SU-DHL-6 (cell line): ENCODE measurements around the gene FAM118A.

Experiments
- H2AFZ ChIP-seq: fragments of 200-600 bp; sonication (generic); 2 replicates; pipeline ENCODE4 v1.6.1; 2014; ENCODE audit warnings: low read depth, mild to moderate bottlenecking, moderate library complexity, mixed read lengths, antibody characterized with exemption, low read length; ENCODE audit not compliant: severe bottlenecking
- H3F3A ChIP-seq: fragments of 200-600 bp; shearing (Covaris generic); 2 replicates; pipeline ENCODE4 v1.6.0; 2016; ENCODE audit warnings: antibody characterized with exemption, mild to moderate bottlenecking; ENCODE audit not compliant: insufficient read depth
- H3K27ac ChIP-seq: fragments of 200-600 bp; sonication (generic); 2 replicates; pipeline ENCODE4 v1.5.1; 2016; ENCODE audit warnings: low read depth, mild to moderate bottlenecking, low read length, moderate library complexity, mixed read lengths
- H3K27me3 ChIP-seq: fragments of 200-600 bp; sonication (generic), shearing (Covaris generic); 2 replicates; pipeline ENCODE4 v1.6.0; 2014; ENCODE audit warnings: mild to moderate bottlenecking, low read length
- H3K36me3 ChIP-seq: fragments of 200-600 bp; sonication (generic); 2 replicates; pipeline ENCODE4 v1.6.1; 2014; ENCODE audit warnings: mild to moderate bottlenecking, low read length, mixed read lengths
- H3K4me2 ChIP-seq: fragments of 300-600, 200-600 bp; shearing (Covaris generic), sonication (generic); 2 replicates; pipeline ENCODE4 v1.6.0; 2014; ENCODE audit warnings: low read length, low read depth, mild to moderate bottlenecking; ENCODE audit not compliant: poor library complexity, severe bottlenecking
- H3K4me3 ChIP-seq: fragments of 200-600 bp; sonication (generic); 2 replicates; pipeline ENCODE4 v1.5.1; 2014; ENCODE audit warnings: antibody characterized with exemption, low read length, mild to moderate bottlenecking, mixed read lengths; ENCODE audit not compliant: insufficient read depth, poor library complexity, severe bottlenecking
- H3K79me2 ChIP-seq: fragments of 200-600 bp; sonication (generic); 2 replicates; pipeline ENCODE4 v1.6.1; 2014; ENCODE audit warnings: mild to moderate bottlenecking, low read length, moderate library complexity; ENCODE audit not compliant: insufficient read depth
- H3K9ac ChIP-seq: fragments of 200-600 bp; sonication (generic); 2 replicates; pipeline ENCODE4 v1.7.0; 2014; ENCODE audit warnings: mild to moderate bottlenecking, low read length
- H3K9me2 ChIP-seq: fragments of 200-600 bp; sonication (generic); replicated peaks from 2 replicates; pipeline ENCODE4 v1.6.1; 2014; ENCODE audit warnings: low read length; ENCODE audit not compliant: insufficient read depth
- H3K9me3 ChIP-seq: fragments of 200-600 bp; sonication (generic); 2 replicates; pipeline ENCODE4 v1.6.1; 2014; ENCODE audit warnings: low read length, mixed read lengths; ENCODE audit not compliant: insufficient read depth
- H4K20me1 ChIP-seq: fragments of 200-600 bp; sonication (generic); 2 replicates; pipeline ENCODE4 v1.6.1; 2014; ENCODE audit warnings: low read depth, mild to moderate bottlenecking, antibody characterized with exemption, low read length, moderate library complexity, mixed read lengths
- CTCF ChIP-seq: fragments of 200-600 bp; sonication (generic); IDR thresholded peaks from one replicate; pipeline ENCODE4 v1.5.1; 2017; ENCODE audit warnings: antibody characterized with exemption, mild to moderate bottlenecking, low read length, moderate library complexity; ENCODE audit not compliant: insufficient read depth, poor library complexity, severe bottlenecking
- EZH2phosphoT487 ChIP-seq: fragments of 200-600 bp; sonication (generic), shearing (Covaris generic); conservative IDR thresholded peaks from 2 replicates; pipeline ENCODE4 v1.6.1; 2018; ENCODE audit warnings: mild to moderate bottlenecking, antibody characterized with exemption, low read length, moderate library complexity, mixed read lengths

Gene FAM118A

GRCh38 chr22:45337536-45337935 is 27.8 kb downstream of the FAM118A start:
- Histone ChIP-seq H3K27me3 (no peaks in the 10 kb centered on the region), H3K79me2 (no peaks in the 10 kb centered on the region), H3K9ac (no peak overlapping the region), H3K9me2 (no peaks in the 10 kb centered on the region), H3K4me2 (no peak overlapping the region), H2AFZ (no peak overlapping the region), H3F3A (no peaks in the 10 kb centered on the region), H4K20me1 (no peaks in the 10 kb centered on the region), H3K9me3 (no peaks in the 10 kb centered on the region), H3K4me3 (no peak overlapping the region), H3K27ac (no peak overlapping the region), H3K36me3 (no peaks in the 10 kb centered on the region)
- TF ChIP-seq EZH2phosphoT487 = no peak

DNA sequence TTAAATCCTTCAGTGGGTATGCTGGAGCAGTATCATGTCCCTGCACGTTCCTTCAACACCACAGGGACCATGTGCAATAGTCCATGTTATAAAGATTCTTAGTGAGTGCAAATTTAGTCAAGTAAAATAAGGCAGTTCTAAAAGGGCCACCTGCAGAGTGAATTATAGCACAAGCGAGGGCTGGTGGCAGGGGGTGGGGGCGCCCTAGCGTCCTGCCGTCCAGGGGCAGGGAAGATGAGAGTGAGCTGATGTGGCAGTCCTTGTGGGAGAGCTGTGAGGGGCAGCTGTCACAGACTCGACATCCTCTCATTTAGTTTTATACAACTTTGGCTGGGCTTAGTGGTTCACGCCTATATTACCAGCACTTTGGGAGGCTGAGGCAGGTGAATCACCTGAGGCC is 29.1 kb downstream of the FAM118A start:
- Histone ChIP-seq H3K27me3 (no peaks in the 10 kb centered on the region), H3K27ac (no peak overlapping the region), H3K9ac (no peak overlapping the region), H2AFZ (no peak overlapping the region), H3K4me2 (no peak overlapping the region), H3K4me3 (no peak overlapping the region), H3F3A (no peaks in the 10 kb centered on the region), H4K20me1 (no peaks in the 10 kb centered on the region), H3K36me3 (no peaks in the 10 kb centered on the region), H3K9me3 (no peaks in the 10 kb centered on the region), H3K79me2 (no peaks in the 10 kb centered on the region), H3K9me2 (no peaks in the 10 kb centered on the region)
- no peak for TF ChIP-seq CTCF

DNA sequence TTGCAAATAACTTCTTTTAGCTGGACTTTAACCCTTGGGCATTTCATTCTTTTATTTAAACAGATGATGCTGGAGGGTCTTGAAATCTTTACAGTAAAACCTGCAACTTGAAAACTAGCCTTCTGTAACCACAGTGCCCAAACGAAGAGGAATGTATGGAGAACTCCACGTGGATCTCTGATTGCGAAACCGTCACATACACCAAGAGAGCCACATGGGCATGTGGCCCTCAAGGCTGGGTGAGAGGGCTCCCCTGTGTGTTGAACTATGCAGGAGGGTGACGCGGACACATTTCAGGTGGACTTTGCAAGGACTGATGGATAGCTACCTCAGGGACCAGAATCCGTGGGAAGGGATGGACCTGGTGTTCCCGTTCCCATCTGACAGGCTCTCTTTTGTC is 30.6 kb downstream of the FAM118A start:
- Histone ChIP-seq H3K4me3 (no peak overlapping the region), H3K79me2 (no peaks in the 10 kb centered on the region), H3K9me3 (no peaks in the 10 kb centered on the region), H3K9me2 (no peaks in the 10 kb centered on the region), H3K9ac (no peak overlapping the region), H3K36me3 (no peaks in the 10 kb centered on the region), H3K27ac (no peak overlapping the region), H3K4me2 (no peak overlapping the region), H3F3A (no peaks in the 10 kb centered on the region), H4K20me1 (no peaks in the 10 kb centered on the region), H2AFZ (no peak overlapping the region), H3K27me3 (no peaks in the 10 kb centered on the region)
- TF ChIP-seq EZH2phosphoT487 (no peak), CTCF (no peak)

DNA sequence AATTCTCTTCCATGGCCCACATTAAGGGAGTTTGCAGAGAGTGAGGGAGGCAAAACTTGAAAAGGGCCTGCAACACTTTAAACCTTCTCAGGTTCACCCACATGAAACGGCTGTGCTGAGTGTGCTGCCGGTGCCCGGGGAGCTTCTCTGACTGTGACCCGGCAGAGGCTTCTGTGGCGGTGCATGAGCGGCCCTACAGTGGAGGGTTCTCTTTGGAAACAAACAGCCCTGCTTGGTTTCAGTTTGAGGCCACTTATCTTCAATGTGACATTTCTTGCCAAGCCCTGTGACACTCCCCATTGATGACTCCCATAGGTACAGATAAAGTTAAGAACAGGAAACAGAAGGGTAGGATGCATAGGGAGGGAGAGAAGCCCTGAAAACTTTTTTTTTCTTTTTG is 31.8 kb downstream of the FAM118A start:
- H3F3A ChIP-seq = no peaks in the 10 kb centered on the region
- no peak overlapping the region for H2AFZ ChIP-seq
- H3K9ac ChIP-seq = no peak overlapping the region
- H3K4me2 ChIP-seq = no peak overlapping the region
- H3K36me3 ChIP-seq = no peaks in the 10 kb centered on the region
- H3K9me3 ChIP-seq = no peaks in the 10 kb centered on the region
- no peaks in the 10 kb centered on the region for H3K79me2 ChIP-seq
- no peak for TF ChIP-seq CTCF
- TF ChIP-seq EZH2phosphoT487 = no peak
- no peaks in the 10 kb centered on the region for H3K9me2 ChIP-seq
- no peak overlapping the region for H3K27ac ChIP-seq
- no peaks in the 10 kb centered on the region for H3K27me3 ChIP-seq
- H3K4me3 ChIP-seq = no peak overlapping the region
- H4K20me1 ChIP-seq = no peaks in the 10 kb centered on the region
